Skeletal muscle cell (primary cell): ENCODE data around the gene WDR31.
"Not testable (repeated sequence)": the region's sequence is repeated elsewhere in the genome, so short reads cannot be mapped to it uniquely, and the experiment has no call there.

Source experiments
- DNase-seq: peaks from one replicate; pipeline ENCODE4 v3.0.0-alpha.2; 2010; ENCODE audit warnings: low read depth
- H3K4me3 ChIP-seq: 2 replicates; pipeline ENCODE4 v1.5.1; 2011; ENCODE audit warnings: low read depth, mild to moderate bottlenecking, control low read depth, low read length, moderate library complexity

Gene WDR31

DNA sequence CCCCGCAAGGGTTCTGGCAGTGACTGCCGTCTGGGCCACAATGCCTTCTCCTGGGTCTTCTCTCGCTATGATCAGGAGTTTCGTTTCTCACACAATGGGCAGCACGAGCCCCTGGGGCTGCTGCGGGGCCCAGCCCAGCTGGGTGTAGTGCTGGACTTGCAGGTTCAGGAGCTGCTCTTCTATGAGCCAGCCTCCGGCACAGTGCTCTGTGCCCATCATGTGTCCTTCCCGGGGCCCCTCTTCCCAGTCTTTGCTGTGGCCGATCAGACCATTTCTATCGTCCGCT, 29.7 kb upstream of the WDR31 start:
- H3K4me3 ChIP-seq, result no peak overlapping the region
- DNase-seq, result no peak

DNA sequence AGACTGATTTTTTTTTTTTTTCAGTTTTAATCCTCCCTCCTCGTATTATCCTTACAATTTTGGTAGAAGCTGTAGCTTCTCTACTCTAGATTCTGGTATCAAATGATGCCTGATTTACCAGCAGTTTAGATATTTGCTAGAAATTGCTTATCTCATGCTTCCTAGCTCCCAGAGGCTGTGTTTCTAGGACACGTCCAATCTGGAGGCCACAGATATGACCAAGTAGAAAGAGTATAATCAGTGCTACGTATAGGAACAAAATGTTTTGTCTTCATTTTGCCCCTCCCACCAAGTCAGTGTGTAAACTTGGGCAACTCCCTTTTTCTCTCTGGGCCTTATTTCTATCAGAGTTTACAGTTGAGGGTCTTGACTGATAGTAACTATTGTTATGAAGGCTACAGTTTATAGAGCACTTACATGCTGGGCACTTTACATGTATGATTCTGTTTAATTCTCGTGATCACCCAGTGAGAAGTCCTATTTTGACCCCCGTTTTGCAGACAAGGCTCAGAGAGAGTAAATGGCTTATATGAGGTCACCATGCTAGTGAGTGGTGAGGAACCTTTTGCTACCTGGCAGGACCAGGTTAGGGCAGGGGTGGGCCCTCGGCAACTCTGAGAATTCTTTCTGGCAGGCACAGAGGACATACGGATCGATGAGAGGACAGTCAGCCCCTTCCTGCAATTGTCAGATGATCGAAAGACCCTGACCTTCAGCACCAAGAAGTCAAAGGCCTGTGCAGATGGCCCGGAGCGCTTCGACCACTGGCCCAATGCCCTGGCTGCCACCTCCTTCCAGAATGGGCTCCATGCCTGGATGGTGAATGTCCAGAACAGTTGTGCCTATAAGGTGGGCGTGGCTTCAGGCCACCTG, 29.1 kb upstream of the WDR31 start:
- DNase-seq, result no peak
- H3K4me3 ChIP-seq, result no peak overlapping the region

DNA sequence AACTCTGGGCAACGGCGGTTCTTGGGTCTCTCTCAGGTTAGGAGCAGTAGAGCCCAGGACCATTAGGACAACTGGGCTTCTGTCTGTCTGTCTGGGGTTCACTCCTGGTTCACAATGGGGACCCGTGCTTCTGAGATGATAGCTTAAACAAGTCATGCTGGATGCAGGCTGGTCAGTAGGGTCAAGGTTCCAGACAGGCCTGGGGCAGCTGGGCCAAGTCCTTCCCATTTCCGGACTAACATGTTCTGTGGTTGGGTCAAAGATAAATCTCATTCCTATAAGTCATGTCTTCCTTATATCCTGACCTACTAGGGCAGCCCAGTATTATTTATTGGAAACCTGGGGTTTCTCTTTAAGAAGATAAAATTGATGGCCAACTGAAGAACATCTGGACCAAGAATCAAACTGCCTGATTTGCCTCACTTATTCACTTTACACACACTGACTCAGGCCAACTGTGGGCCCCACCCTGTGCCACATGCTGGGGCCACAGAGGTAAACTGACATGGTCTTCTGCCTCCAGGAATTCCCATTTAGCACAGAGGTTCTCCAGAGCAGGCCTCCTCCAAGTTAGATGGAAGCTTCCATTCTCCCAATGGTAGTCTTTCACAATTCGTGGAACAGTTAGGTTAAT, 28.4 kb upstream of the WDR31 start:
- no peak for DNase-seq
- H3K4me3 ChIP-seq, result no peak overlapping the region

DNA sequence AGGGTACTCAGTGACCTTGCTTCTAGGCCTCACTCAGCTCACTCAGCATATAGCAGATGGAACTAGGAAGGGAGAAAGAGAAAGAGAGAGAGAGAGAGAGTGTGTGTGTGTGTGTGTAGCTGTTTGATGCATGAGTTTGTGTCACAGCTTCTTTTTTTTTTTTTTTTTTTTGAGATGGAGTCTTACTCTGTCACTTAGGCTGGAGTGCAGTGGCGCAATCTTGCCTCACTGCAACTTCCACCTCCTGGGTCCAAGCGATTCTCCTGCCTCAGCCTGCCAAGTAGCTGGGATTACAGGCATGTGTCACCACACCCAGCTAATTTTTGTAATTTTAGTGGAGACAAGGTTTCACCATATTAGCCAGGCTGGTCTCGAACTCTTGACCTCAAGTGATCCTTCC, 25.6 kb upstream of the WDR31 start:
- not testable (repeated sequence) for H3K4me3 ChIP-seq, DNase-seq

DNA sequence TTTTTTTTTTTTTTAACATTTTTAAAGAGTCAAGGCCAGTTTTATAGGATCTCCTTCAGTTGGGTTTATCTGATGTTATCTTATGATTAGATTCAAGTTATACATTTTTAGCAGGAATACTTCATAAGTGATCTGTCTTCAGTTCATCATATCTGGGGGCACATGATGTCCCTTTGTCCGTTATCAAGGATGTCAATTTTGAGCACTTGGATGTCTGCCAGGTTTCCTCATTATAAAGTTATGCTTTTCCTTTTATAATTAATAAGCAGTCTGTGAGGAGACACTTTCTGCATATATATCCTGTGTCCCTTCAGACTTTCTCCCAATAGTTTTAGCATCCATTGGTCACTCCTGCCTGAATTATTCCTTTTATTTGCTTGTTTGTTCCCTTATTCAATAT, 24.9 kb upstream of the WDR31 start:
- H3K4me3 ChIP-seq, result no peak overlapping the region
- no peak for DNase-seq

DNA sequence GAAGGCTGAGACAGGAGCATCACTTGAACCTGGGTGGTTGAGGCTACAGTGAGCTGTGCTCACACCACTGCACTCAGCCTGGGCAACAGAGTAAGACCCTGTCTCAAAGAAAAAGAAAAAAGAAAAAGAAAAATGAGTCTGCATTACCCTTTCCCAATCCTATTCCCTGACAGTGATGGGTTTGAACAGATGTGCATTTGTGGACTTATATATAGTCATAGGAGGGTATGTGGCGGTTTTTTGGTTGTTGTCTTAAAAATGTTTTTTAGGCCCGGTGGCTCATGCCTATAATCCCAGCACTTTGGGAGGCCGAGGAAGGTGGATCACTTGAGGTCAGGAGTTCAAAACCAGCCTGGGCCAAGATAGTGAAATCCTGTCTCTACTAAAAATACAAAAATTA, 23.3 kb upstream of the WDR31 start:
- no peak overlapping the region for H3K4me3 ChIP-seq
- DNase-seq, result no peak

DNA sequence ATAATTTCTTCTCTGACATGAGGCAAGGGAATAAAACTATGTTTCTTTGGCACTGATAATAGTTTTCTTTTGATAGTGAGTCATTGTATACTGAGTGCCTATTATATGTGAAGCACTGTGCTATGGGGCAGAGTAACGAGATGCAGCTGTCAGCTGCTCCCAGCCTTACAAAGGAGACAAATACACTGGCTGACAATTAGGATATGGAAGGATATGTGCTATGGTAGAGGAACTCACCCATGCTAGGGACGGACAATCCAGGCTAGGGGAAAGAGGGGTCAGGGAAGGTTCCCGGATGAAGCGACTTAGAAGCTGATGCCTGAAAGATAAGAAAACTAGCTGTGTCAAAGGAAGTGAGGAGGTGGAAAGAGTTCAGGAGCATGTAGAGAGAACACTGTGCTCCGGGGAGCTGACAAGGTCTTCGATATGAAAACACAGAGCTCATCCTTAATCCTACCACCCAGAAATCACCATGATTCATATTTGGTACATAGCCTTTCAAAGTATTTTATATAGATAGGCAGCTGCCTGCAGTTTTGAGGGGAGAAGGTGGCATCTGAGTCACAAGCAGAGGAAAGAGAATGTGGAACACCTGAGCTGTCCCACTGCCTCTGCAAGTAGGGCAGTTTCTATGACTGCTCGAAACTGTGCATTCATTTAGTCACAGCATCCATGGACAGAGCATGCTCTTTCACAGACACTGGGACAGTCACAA, 21.4 kb upstream of the WDR31 start:
- no peak overlapping the region for H3K4me3 ChIP-seq
- DNase-seq, result no peak

DNA sequence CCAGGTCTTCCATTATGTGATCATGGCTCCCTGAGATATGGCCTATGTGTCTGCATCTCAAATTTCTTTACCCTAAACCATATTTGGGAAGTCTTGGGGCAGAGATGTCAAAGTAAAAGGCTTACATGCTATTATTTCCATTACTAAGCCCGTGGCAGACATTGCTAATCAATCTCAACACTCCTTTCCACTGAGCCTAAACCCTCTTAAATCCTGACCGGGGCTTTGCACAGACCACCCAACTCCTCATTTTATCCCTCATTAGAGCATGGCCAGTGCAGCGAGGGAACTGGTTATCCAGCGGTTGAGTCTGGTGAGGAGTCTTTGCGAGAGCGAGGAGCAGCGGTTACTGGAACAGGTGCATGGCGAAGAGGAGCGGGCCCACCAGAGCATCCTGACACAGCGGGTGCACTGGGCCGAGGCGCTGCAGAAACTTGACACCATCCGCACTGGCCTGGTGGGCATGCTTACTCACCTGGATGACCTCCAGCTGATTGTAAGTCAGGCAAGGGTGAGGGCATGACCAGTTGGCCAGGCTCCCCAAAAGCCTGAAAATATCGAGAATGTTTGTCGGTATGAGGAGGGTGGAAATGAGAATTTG, 20.3 kb upstream of the WDR31 start:
- H3K4me3 ChIP-seq, result no peak overlapping the region

DNA sequence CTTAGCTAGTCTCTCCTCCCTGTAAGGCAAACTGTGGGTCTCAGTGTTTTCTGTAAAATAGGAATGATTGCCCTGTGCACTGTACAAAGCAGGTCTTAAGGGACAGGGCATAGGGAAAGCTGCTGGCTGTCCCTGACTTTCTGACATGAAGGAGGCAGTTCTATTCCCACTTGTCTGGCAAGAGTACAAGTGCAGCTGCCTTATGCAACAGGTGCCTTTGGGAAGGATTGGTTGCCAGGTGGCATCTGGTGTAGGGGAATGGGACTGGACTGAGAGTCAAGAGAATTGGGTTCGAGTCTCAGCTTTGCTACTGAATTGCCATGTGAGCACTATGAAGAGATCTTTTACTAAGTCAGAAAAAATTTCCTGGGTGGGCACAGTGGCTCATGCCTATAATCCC, 19.3 kb upstream of the WDR31 start:
- H3K4me3 ChIP-seq, result no peak overlapping the region
- DNase-seq, result no peak

More for the DNA sequence above, 20.3 kb upstream of the WDR31 start:
- no peak for DNase-seq

DNA sequence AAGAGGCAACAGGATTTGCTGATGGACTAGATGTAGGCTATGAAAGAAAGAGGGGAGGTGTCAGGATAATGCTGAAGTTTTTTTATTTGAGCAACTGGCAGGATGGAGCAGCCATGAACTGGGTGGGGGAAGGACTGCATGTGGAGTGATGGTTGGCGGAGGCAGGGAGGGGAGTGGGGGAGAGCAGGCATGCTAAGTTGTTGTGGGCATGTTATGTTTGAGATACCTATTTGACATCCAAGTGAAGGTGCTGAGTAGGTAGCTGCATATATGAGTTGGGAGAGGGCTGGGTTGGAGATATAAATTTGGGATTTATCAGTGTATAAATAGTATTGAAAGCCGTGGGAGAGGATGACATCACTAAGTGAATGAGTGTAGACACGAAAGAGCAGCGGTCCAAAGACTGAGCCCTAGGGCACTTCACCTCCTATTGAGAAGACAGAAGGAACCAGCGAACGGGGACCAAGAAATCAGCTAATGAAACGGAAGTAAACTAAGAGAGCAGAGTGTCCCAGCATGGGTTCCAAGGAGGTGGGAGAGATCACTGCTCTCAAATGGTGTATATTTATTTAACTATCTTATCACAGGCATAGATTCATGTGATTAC, 16.7 kb upstream of the WDR31 start:
- no peak overlapping the region for H3K4me3 ChIP-seq
- no peak for DNase-seq

DNA sequence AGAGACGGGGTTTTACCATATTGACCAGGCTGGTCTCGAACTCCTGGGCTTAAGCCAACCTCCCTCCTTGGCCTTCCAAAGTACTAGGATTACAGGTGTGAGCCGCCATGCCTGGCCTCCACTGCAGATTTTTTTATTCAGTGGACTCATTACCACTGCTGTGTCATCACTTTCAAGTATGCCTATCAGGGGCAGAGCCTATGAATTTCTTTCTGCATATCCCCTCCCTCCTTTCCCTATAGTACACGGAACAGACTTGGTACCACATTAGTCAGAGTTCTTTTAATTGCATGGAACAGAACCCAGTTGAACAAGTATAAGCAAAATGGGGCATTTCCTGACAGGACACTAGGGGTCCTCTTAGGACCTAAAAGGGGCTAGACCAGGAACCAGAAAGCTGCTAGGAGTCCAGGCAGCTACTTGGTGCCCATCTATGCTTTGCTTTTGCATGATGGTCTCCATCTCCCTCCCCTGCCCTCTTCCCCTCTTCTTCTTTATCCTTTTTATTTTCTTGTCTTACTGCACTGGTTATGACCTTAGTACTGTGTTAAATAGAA, 15.0 kb upstream of the WDR31 start:
- no peak for DNase-seq
- H3K4me3 ChIP-seq, result no peak overlapping the region

DNA sequence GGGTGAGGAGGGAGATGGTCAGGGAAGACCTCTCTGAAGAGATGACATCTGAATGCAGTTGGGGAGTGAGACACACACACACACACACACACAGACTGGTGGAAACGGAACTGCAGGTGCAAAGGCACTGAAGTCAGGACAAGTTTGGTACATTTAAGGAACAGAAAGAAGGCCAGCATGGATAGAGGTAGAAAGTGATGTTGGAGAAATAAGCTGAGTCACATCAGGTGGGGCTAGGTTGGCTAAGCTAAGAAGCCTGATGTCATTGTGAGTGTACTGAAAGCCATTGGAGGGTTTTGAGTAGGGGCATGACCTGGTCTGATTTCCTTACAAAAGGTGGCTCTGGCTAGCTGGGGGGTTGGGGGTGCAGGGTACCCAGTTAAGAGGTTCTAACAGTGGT, 12.3 kb upstream of the WDR31 start:
- no peak overlapping the region for H3K4me3 ChIP-seq
- no peak for DNase-seq

DNA sequence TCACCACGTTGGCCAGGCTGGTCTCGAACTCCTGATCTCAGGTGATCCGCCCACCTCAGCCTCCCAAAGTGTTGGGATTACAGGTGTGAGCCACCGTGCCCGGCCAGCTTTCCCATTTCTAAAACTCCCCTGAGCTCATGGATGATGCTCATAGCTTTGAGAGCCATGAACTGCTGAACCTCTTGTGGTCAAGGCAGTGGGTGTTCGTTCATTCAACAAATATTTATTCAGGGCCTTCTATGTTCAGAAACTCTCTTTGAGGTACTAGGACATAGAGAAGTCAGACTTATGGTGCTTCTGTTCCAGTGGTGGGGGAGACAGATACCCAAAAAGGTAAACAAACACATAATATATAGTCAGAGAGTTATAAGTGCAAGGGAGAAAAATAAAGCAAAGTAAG, 11.9 kb upstream of the WDR31 start:
- no peak for DNase-seq
- no peak overlapping the region for H3K4me3 ChIP-seq

DNA sequence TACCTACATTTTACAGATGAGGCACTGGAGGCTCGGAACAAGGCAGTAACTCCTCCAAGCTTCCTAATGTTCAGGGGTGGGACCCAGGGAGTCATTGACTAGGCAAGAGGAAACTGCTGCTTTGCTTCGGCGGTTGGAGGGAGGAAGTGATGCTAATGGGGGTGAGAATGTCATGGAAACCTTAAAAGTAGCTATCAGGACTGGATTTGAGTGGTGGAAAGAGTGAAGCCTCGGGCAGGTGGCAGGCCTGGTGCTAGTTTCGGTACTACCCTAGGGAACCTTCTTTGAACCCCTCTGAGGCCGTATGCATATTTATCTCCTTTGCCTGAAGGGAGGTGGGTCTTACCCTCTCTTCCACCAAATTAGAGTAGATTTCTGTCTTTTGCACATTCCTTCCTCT, 10.9 kb upstream of the WDR31 start:
- H3K4me3 ChIP-seq, result no peak overlapping the region
- no peak for DNase-seq

DNA sequence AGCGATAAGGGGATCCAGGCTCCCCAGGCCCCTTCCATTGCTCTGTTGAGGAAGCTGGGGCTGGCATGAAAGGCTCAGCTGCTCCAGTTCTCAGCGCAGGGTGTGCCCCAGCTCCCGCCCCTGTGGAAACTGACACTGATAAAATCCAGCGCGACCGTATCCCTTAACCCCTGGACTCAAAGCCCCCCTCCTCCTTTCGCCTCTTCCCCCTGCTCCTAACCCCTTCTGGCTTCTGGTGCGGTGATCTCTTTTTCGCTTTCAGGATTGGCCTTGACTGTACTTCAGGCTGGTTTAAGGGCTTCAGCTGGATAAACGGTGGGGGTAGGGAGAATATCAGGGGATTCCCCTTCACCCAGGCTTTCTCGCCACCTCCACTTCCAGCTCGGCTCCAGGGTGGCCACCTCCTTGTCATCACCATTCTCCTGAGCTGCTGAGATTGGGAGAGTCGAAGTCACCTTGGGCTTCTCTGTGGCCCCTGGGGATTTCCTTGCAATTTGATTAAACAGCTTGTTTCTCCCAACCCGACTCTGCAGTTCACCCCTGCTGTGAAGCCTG, 10.1 kb upstream of the WDR31 start:
- H3K4me3 ChIP-seq, result peak overlapping the region; percentile 25
- no peak for DNase-seq

DNA sequence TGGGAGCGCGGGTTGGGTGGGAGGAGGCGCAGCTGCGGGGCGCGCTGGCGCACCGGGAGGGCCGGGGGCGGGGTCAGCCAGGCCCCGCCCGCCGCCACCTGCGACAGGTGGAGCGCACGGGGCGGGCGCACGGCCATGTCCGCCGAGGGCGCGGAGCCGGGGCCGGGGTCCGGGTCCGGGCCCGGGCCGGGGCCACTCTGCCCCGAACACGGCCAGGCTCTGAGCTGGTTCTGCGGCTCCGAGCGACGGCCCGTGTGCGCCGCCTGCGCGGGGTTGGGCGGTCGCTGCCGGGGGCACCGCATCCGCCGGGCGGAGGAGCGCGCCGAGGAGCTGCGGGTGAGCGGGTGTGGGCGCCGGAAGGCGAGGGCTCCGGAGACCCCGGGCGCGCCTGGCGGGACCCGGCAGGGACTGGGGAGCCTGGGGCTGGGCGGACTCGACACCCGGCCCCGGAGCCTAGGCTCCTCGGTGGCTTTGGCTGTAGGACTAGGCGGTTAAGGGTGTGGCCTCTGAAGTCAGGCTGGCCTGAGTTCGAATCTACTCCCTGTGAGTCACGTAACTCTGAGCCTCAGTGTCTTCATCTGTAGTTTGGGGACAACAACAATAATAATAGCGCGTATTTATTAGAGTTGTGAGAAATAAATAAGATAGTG, 9.5 kb upstream of the WDR31 start, which contains the start of gene BSPRY:
TSS of gene BSPRY (plus strand) at position 97 of the 650 bp plus-strand sequence. CDS start at position 136, 39 bp downstream.
- no peak for DNase-seq
- H3K4me3 ChIP-seq, result peak within 1 kb of the TSS; percentile 25

DNA sequence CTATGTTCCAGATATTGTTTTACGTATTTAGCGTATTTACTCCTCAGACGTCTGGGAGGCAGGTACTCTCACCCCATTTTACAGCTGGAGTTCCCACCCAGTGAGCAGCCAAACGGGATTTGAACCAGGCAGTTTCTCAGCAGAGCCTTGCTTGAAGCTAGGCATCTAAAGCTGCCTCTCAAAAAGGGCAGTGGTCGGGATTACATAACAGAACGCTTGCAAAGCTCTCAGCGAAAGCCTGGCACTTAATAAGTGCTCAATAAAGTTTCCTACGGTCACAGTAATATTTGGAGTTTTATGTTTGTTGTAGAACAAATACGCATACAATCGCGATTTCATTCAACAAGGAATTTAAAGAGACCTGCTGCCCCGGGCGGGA, 9.0 kb upstream of the WDR31 start:
- DNase-seq, result no peak
- no peak overlapping the region for H3K4me3 ChIP-seq

DNA sequence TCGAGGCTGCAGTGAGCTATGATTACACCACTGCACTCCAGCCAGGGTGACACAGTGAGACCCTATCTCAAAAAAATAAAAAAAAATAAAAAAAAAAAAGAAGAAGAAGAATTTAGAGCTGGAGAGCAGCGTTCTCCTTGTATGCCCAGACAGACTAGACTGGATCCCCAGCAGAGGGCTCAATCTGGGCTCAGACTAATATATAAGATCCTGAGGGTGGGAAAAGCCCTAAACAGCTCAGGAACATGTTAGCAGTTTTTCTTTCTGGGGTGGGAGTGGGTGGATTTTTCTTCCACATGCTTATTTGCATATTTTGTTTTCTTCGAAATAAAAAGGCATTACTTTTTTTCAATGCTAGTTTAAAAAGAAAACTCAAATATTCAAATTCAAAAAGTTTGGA, 8.4 kb upstream of the WDR31 start:
- no peak overlapping the region for H3K4me3 ChIP-seq
- DNase-seq, result no peak

DNA sequence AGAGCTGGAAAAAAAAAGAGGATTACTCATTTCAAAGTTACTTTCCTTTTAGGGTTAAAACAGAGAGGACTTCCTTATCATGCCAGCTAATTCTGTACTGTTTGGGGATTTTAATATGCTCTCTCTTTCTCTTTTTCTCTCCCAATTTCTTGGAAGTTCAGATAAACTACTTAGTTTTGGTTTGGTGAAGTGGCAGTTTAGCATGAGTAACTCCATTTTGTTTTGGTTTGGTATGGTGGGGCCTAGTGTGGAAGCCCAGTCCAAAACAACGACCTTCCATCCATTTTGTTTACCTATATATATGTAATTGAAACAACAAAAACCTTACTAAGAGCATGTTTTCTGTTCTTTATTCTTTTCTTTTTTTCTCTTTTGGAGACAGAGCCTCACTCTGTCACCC, 5.6 kb upstream of the WDR31 start:
- DNase-seq, result no peak
- no peak overlapping the region for H3K4me3 ChIP-seq
